HepG2 (cell line): ENCODE measurements around the gene ARPC5. TPM values are rescaled to one million over a fixed set of nuclear protein-coding genes. Genes with fewer than 3 reads are reported as not detected.

Experiments used
- ATAC-seq: fragments of 200-7000 bp; cut with Tn5 transposase; 3 replicates; pipeline ENCODE4 v1.9.1; 2020; ENCODE audit warnings: mild to moderate bottlenecking, moderate library complexity
- BruUV-seq: library from RNA; stranded (reverse); fragments of 400-500 nt; replicated peaks from 2 replicates; lab custom pipeline; 2021; lab: Mats Ljungman, UMichigan
- CTCF ChIA-PET: fragments of 300-600 bp; formaldehyde crosslinking; extraction: SDS; loops from one replicate; lab custom pipeline; 2021; ENCODE audit warnings: low total read pairs, inconsistent platforms, low intra/inter-chr PET ratio; lab: Yijun Ruan, JAX
- POLR2A ChIA-PET: fragments of 350-600 bp; sonication (Branson Sonifier 250); formaldehyde crosslinking; loops from one replicate; lab custom pipeline; 2020; ENCODE audit warnings: antibody characterized with exemption, inconsistent platforms; lab: Yijun Ruan, JAX
- DNase-seq: peaks from one replicate; pipeline ENCODE4 v3.0.0-alpha.2; 2015; ENCODE audit warnings: low spot score
- FAIRE-seq: peaks from 3 replicates; lab custom pipeline; 2011; peaks lifted over from hg19 to GRCh38; lab: Jason Lieb, UNC
- H2AFZ ChIP-seq: one replicate; pipeline ENCODE4 v1.6.1; 2011; ENCODE audit warnings: low read length, inconsistent platforms
- H3K27ac ChIP-seq: fragments of 300-600 bp; 3 replicates; pipeline ENCODE4 v1.8.0; 2011; ENCODE audit warnings: mixed run types, mild to moderate bottlenecking, mixed read lengths, low read length, inconsistent platforms; ENCODE audit not compliant: insufficient read depth; ENCODE audit errors: extremely low read length
- H3K27me3 ChIP-seq, 2 experiments: fragments of 200-600 bp in 1 of 2; 2 replicates in 1 of 2; 3 replicates in 1 of 2; pipeline versions ENCODE4 v1.6.0 to v1.8.0; 2011; ENCODE audit warnings: low read length in 2 of 2, mild to moderate bottlenecking in 2 of 2, moderate library complexity in 2 of 2, inconsistent platforms in 1 of 2; ENCODE audit not compliant: insufficient read depth in 2 of 2, control insufficient read depth in 1 of 2
- H3K36me3 ChIP-seq, 2 experiments: fragments of 200-600 bp in 1 of 2; replicated peaks in 1 of 2; 2 replicates in 1 of 2; 3 replicates in 1 of 2; pipeline versions ENCODE4 v1.5.1 to v1.8.0; 2011; ENCODE audit warnings: low read length in 2 of 2, inconsistent platforms in 1 of 2; ENCODE audit not compliant: insufficient read depth in 2 of 2, control insufficient read depth in 1 of 2
- H3K4me1 ChIP-seq: 2 replicates; pipeline ENCODE4 v1.5.1; 2012; ENCODE audit warnings: low read length, inconsistent platforms; ENCODE audit not compliant: insufficient read depth
- H3K4me2 ChIP-seq: 2 replicates; pipeline ENCODE4 v1.6.0; 2011; ENCODE audit warnings: low read depth, low read length, inconsistent platforms
- H3K4me3 ChIP-seq, 3 experiments: fragments of 200-600 bp in 1 of 3; sonication (generic), shearing (Covaris generic) in 1 of 3; replicated peaks in 1 of 3; 2 replicates each; pipeline ENCODE4 v1.5.1; 2011 to 2016; ENCODE audit warnings: low read length in 3 of 3, inconsistent platforms in 2 of 3, low read depth in 2 of 3, mild to moderate bottlenecking in 2 of 3, control low read depth in 1 of 3, mixed read lengths in 1 of 3; ENCODE audit not compliant: insufficient read depth in 1 of 3
- H3K79me2 ChIP-seq: one replicate; pipeline ENCODE4 v1.6.1; 2011; ENCODE audit warnings: low read length, inconsistent platforms; ENCODE audit not compliant: insufficient read depth
- H3K9ac ChIP-seq: 2 replicates; pipeline ENCODE4 v1.6.0; 2011; ENCODE audit warnings: mild to moderate bottlenecking, low read depth, low read length, inconsistent platforms; ENCODE audit not compliant: insufficient read depth
- H3K9me3 ChIP-seq: 2 replicates; pipeline ENCODE4 v1.5.1; 2012; ENCODE audit warnings: mild to moderate bottlenecking, low read length
- H4K20me1 ChIP-seq: 2 replicates; pipeline ENCODE4 v1.6.0; 2011; ENCODE audit warnings: inconsistent platforms, mild to moderate bottlenecking, low read length, moderate library complexity; ENCODE audit not compliant: insufficient read depth
- ATF1 ChIP-seq: IDR thresholded peaks from 2 replicates; pipeline ENCODE4 v1.6.1; 2016; ENCODE audit warnings: mild to moderate bottlenecking, control low read depth
- ERF ChIP-seq: IDR thresholded peaks from 2 replicates; pipeline ENCODE4 v1.6.1; 2018; ENCODE audit warnings: missing biosample characterization, missing genetic modification reagents
- KLF15 ChIP-seq: sonication (generic); formaldehyde crosslinking; IDR thresholded peaks from 2 replicates; pipeline ENCODE4 v1.8.1; 2023; ENCODE audit warnings: borderline replicate concordance, mild to moderate bottlenecking, inconsistent platforms, missing genetic modification reagents, mixed read lengths
- MED1 ChIP-seq: sonication (generic); formaldehyde crosslinking; IDR thresholded peaks from 2 replicates; pipeline ENCODE4 v1.4.0; 2020; ENCODE audit warnings: missing genetic modification reagents
- PHF20 ChIP-seq: sonication (generic); formaldehyde crosslinking; IDR thresholded peaks from 2 replicates; pipeline ENCODE4 v1.5.0; 2020; ENCODE audit warnings: mild to moderate bottlenecking, missing genetic modification reagents
- POLR2AphosphoS2 ChIP-seq: IDR thresholded peaks from 2 replicates; pipeline ENCODE4 v1.6.1; 2011; ENCODE audit warnings: low read depth, low read length, improper control_type of control experiment
- RBAK ChIP-seq: sonication (generic); formaldehyde crosslinking; IDR thresholded peaks from 2 replicates; pipeline ENCODE4 v1.5.1; 2020; ENCODE audit warnings: mild to moderate bottlenecking, missing genetic modification reagents
- RFXAP ChIP-seq: sonication (generic); formaldehyde crosslinking; IDR thresholded peaks from 2 replicates; pipeline ENCODE4 v1.4.0; 2020; ENCODE audit warnings: missing genetic modification reagents, borderline replicate concordance
- SP5 ChIP-seq: IDR thresholded peaks from 2 replicates; pipeline ENCODE4 v1.6.1; 2016; ENCODE audit warnings: low read depth, borderline replicate concordance
- STAG1 ChIP-seq: sonication (generic); formaldehyde crosslinking; IDR thresholded peaks from 2 replicates; pipeline ENCODE4 v1.4.0; 2020; ENCODE audit warnings: missing genetic modification reagents
- TBP ChIP-seq: sonication (generic); formaldehyde crosslinking; IDR thresholded peaks from 2 replicates; pipeline ENCODE4 v1.5.0; 2020; ENCODE audit warnings: missing genetic modification reagents
- ZC3H13 ChIP-seq: sonication (generic); formaldehyde crosslinking; IDR thresholded peaks from 2 replicates; pipeline ENCODE4 v1.8.1; 2023; ENCODE audit warnings: mild to moderate bottlenecking, missing genetic modification reagents, moderate library complexity
- ZNF775 ChIP-seq: sonication (generic); formaldehyde crosslinking; IDR thresholded peaks from 2 replicates; pipeline ENCODE4 v1.4.0; 2020; ENCODE audit warnings: missing genetic modification reagents, mild to moderate bottlenecking, moderate library complexity, borderline replicate concordance
- WGBS: methylation state at CpG from one replicate; pipeline ENCODE4 v1.1.6; 2017; ENCODE audit warnings: low lambda C conversion rate; 5-methylcytosine and 5-hydroxymethylcytosine counted together
- in situ Hi-C: cut with HindIII; loops from 2 replicates; pipeline ENCODE4 v1.10.0; 2017; ENCODE audit warnings: low pct_unique_long_range_greater_than_20kb; ENCODE audit not compliant: extremely low pct_ligation_motif_present
- intact Hi-C: fragments of 100-400 bp; cut with micrococcal nuclease; formaldehyde crosslinking; loops from one replicate; pipeline ENCODE4 v1.10.0; 2022; ENCODE audit not compliant: unreplicated experiment
- polyA plus RNA-seq, 8 experiments: library from polyadenylated mRNA; depleted of rRNA in 3 of 8; stranded (reverse) in 7 of 8; unstranded in 1 of 8; fragments of >200 nt; fragmentation: Illumina TruSeq in 4 of 8; extraction: Trizol in 4 of 8; gene quantifications; 2 replicates each; pipeline versions ENCODE4 v1.2.1 to v1.2.3, GENCODE V29; 2011 to 2016; ENCODE audit warnings: low read depth in 4 of 8, missing spikeins in 1 of 8, mixed read lengths in 1 of 8; ENCODE audit not compliant: insufficient read depth in 1 of 8
- total RNA-seq, 5 experiments: library from RNA; depleted of rRNA; stranded (reverse); fragments of >200 nt; fragmentation: Illumina TruSeq; extraction: Trizol; gene quantifications; 2 replicates each; pipeline ENCODE4 v1.2.3, GENCODE V29; 2016; ENCODE audit warnings: low read depth in 1 of 5
- TF ChIP-seq, protein P1 (sequence below): sonication (generic); formaldehyde crosslinking; conservative IDR thresholded peaks from 2 replicates; pipeline ENCODE4 v1.8.1; 2023; ENCODE audit warnings: missing genetic modification reagents

Gene ARPC5
- total and polyA plus RNA-seq, 2 of the 13 experiments (the other 11 are each of a cell fraction or from before 2014, with no cell fraction given) = 48.4 to 106 TPM

DNA sequence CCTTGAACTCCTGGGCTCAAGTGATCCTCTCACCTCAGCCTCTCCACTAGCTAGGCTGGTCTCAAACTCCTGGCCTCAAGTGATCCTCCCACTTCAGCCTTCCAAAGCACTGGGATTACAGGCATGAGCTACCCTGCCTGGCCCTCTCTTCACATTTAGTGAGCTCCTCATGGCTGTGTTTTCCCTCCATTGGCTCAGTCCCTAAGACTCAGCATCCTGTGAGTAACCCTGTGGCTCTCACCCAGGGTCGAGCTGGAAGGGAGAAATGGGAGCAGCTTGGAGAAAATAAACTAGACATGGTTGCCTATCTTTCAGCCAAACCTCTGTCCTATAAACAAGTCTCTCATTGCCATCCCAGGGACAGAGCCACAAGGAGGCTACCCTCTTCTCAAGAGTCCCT, 62.9 kb downstream of the ARPC5 start:
- intact Hi-C loops (no loop called here), in situ Hi-C loops (loop anchor here (25.0 kb wide), 1 partner anchor 285 kb away; no protein-coding TSS in a partner anchor)
- H3K27ac ChIP-seq = no peak overlapping the region
- H2AFZ ChIP-seq = no peak overlapping the region
- WGBS = 14% methylated on average over 1 of the region's 1 CpG
- peaks cover 0 to 2% of the 10 kb centered on the region in 2 experiments; a peak in 1 of 5 replicates for H3K27me3 ChIP-seq
- no peaks in the 10 kb centered on the region for H3K9me3 ChIP-seq
- no peaks in the 10 kb centered on the region for H4K20me1 ChIP-seq
- POLR2A ChIA-PET = no interaction called here
- no peak overlapping the region for H3K4me2 ChIP-seq
- H3K79me2 ChIP-seq = no peaks in the 10 kb centered on the region
- no peak for FAIRE-seq
- BruUV-seq = no TSS peak
- no peak for DNase-seq
- H3K4me1 ChIP-seq = peaks cover 18% of the 10 kb centered on the region
- CTCF ChIA-PET = no interaction called here
- H3K36me3 ChIP-seq = no peaks in the 10 kb centered on the region
- no peak overlapping the region for H3K9ac ChIP-seq
- no peak for ATAC-seq
- no peak overlapping the region for H3K4me3 ChIP-seq
- no peak for TF ChIP-seq STAG1
- TF ChIP-seq RBAK (CRISPR knock-in tag) = no peak
- no peak for TF ChIP-seq RFXAP
- no peak for TF ChIP-seq SP5 (CRISPR knock-in tag)
- no peak for TF ChIP-seq ZC3H13 (CRISPR knock-in tag)
- no peak for TF ChIP-seq ATF1 (CRISPR knock-in tag)
- no peak for TF ChIP-seq TBP
- no peak for TF ChIP-seq PHF20 (CRISPR knock-in tag)
- TF ChIP-seq ZNF775 (CRISPR knock-in tag) = no peak
- TF ChIP-seq POLR2AphosphoS2 = no peak
- TF ChIP-seq KLF15 = no peak
- no peak for TF ChIP-seq MED1 (CRISPR knock-in tag)
- no peak for TF ChIP-seq ERF (CRISPR knock-in tag)
- TF ChIP-seq, protein P1, sequence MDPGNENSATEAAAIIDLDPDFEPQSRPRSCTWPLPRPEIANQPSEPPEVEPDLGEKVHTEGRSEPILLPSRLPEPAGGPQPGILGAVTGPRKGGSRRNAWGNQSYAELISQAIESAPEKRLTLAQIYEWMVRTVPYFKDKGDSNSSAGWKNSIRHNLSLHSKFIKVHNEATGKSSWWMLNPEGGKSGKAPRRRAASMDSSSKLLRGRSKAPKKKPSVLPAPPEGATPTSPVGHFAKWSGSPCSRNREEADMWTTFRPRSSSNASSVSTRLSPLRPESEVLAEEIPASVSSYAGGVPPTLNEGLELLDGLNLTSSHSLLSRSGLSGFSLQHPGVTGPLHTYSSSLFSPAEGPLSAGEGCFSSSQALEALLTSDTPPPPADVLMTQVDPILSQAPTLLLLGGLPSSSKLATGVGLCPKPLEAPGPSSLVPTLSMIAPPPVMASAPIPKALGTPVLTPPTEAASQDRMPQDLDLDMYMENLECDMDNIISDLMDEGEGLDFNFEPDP (CRISPR knock-in tag) = no peak
